Transverse colon (tissue), 4 donors: Measurements from ENCODE around the gene DHCR7. TPM values are rescaled to one million over a fixed set of nuclear protein-coding genes. Genes with fewer than 3 reads are reported as not detected.

Experiments
- DNase-seq: peaks from one replicate; pipeline ENCODE4 v3.0.0-alpha.2; 2019
- H3K27ac ChIP-seq, 4 donors: fragments of 200-600 bp; sonication (generic); 2 replicates each; pipeline ENCODE4 v1.5.1; 2016 to 2018; ENCODE audit warnings: inconsistent platforms in 4 of 4
- H3K27me3 ChIP-seq: fragments of 200-600 bp; sonication (generic); 2 replicates; pipeline ENCODE4 v1.5.1; 2017; ENCODE audit warnings: inconsistent platforms
- H3K36me3 ChIP-seq, 4 donors: fragments of 200-600 bp; sonication (generic); 2 replicates each; pipeline ENCODE4 v1.5.1; 2017 to 2019; ENCODE audit warnings: inconsistent platforms in 4 of 4
- H3K4me1 ChIP-seq, 4 donors: fragments of 200-600 bp; sonication (generic); 2 replicates each; pipeline ENCODE4 v1.5.1; 2017 to 2020; ENCODE audit warnings: inconsistent platforms in 4 of 4
- H3K4me3 ChIP-seq, 4 donors: fragments of 200-600 bp; sonication (generic); 1 replicate in 1 of 4; 2 replicates in 3 of 4; pipeline versions ENCODE4 v1.5.1 to v1.6.1; 2017 to 2019; ENCODE audit warnings: inconsistent platforms in 4 of 4
- H3K9me3 ChIP-seq, 2 donors: fragments of 200-600 bp; sonication (generic); 2 replicates each; pipeline ENCODE4 v1.5.1; 2017 to 2019; ENCODE audit warnings: inconsistent platforms in 2 of 2
- EP300 ChIP-seq: sonication (generic); formaldehyde crosslinking; IDR thresholded peaks from one replicate; pipeline ENCODE4 v1.6.1; 2017; ENCODE audit warnings: antibody characterized with exemption, low read depth
- POLR2A ChIP-seq: fragments of 450-650 bp; IDR thresholded peaks from one replicate; pipeline ENCODE4 v1.6.1; 2016; ENCODE audit warnings: antibody characterized with exemption, mild to moderate bottlenecking, moderate library complexity
- POLR2AphosphoS5 ChIP-seq, 3 donors: sonication (generic); formaldehyde crosslinking; IDR thresholded peaks; one replicate each; pipeline ENCODE4 v1.6.1; 2016; ENCODE audit warnings: antibody characterized with exemption in 3 of 3
- WGBS, 2 donors: methylation state at CpG; one replicate each; pipeline ENCODE4 v1.1.5; 2018; ENCODE audit warnings: low coverage in 1 of 2; 5-methylcytosine and 5-hydroxymethylcytosine counted together
- in situ Hi-C, 4 donors: fragments of 200-750 bp; cut with MboI; loops; one replicate each; pipeline versions ENCODE4 v1.15.0 to v1.15.1; 2017; ENCODE audit warnings: low sequenced_read_pairs in 3 of 4, low pct_ligation_motif_present in 1 of 4, low pct_unique_long_range_greater_than_20kb in 1 of 4
- intact Hi-C: fragments of 100-400 bp; cut with DNase I; formaldehyde crosslinking; loops from one replicate; pipeline ENCODE4 v1.15.1; 2023; ENCODE audit warnings: low total_unique reads
- total RNA-seq, 4 donors: library from RNA; depleted of rRNA; stranded (reverse); fragments of >200 nt; gene quantifications; one replicate each; pipeline ENCODE4 v1.1.0, GENCODE V29; 2016
- TF ChIP-seq, protein P1 (sequence below), 5 experiments: fragments of 200-600 bp in 3 of 5; fragments of 450-650 bp in 2 of 5; sonication (generic) in 3 of 5; IDR thresholded peaks; 1 replicate in 2 of 5; 2 replicates in 3 of 5; pipeline ENCODE4 v1.5.1; 2016 to 2017; ENCODE audit warnings: antibody characterized with exemption in 5 of 5, inconsistent platforms in 3 of 5, mild to moderate bottlenecking in 2 of 5, moderate library complexity in 1 of 5

Gene DHCR7
- total RNA-seq, 4 donors from 2014 or later, result 5.6 to 76.7 (median 31.5) TPM

GRCh38 chr11:71397961-71398360 is 50.2 kb downstream of the DHCR7 start:
- Histone ChIP-seq H3K4me1 (no peaks in the 10 kb centered on the region), H3K9me3 (no peaks in the 10 kb centered on the region), H3K36me3 (no peaks in the 10 kb centered on the region), H3K4me3 (no peak overlapping the region), H3K27me3 (no peaks in the 10 kb centered on the region), H3K27ac (no peak overlapping the region)
- TF ChIP-seq, protein P1, sequence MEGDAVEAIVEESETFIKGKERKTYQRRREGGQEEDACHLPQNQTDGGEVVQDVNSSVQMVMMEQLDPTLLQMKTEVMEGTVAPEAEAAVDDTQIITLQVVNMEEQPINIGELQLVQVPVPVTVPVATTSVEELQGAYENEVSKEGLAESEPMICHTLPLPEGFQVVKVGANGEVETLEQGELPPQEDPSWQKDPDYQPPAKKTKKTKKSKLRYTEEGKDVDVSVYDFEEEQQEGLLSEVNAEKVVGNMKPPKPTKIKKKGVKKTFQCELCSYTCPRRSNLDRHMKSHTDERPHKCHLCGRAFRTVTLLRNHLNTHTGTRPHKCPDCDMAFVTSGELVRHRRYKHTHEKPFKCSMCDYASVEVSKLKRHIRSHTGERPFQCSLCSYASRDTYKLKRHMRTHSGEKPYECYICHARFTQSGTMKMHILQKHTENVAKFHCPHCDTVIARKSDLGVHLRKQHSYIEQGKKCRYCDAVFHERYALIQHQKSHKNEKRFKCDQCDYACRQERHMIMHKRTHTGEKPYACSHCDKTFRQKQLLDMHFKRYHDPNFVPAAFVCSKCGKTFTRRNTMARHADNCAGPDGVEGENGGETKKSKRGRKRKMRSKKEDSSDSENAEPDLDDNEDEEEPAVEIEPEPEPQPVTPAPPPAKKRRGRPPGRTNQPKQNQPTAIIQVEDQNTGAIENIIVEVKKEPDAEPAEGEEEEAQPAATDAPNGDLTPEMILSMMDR (IDR thresholded peaks at IDR 0.05), result no peak
- 84% methylated on average over 16 of the region's 17 CpGs; no CpG with 5 or more reads in 1 of the 2 donors for WGBS, 2 donors
- in situ Hi-C loops (no loop called here), intact Hi-C loops (no loop called here)
- DNase-seq, result no peak

GRCh38 chr11:71397331-71397860 is 50.8 kb downstream of the DHCR7 start:
- Histone ChIP-seq H3K36me3 (no peaks in the 10 kb centered on the region), H3K27me3 (peaks cover 5% of the 10 kb centered on the region), H3K4me3 (no peak overlapping the region), H3K9me3 (no peaks in the 10 kb centered on the region), H3K4me1 (no peaks in the 10 kb centered on the region), H3K27ac (no peak overlapping the region)
- DNase-seq, result no peak
- in situ Hi-C loops (no loop called here), intact Hi-C loops (no loop called here)
- TF ChIP-seq, protein P1 (IDR thresholded peaks at IDR 0.05), result no peak
- TF ChIP-seq EP300 (no peak), POLR2AphosphoS5 (IDR thresholded peaks at IDR 0.05) (no peak), POLR2A (no peak)
- 99% methylated on average over 10 of the region's 10 CpGs; no CpG with 5 or more reads in 1 of the 2 donors for WGBS, 2 donors

DNA sequence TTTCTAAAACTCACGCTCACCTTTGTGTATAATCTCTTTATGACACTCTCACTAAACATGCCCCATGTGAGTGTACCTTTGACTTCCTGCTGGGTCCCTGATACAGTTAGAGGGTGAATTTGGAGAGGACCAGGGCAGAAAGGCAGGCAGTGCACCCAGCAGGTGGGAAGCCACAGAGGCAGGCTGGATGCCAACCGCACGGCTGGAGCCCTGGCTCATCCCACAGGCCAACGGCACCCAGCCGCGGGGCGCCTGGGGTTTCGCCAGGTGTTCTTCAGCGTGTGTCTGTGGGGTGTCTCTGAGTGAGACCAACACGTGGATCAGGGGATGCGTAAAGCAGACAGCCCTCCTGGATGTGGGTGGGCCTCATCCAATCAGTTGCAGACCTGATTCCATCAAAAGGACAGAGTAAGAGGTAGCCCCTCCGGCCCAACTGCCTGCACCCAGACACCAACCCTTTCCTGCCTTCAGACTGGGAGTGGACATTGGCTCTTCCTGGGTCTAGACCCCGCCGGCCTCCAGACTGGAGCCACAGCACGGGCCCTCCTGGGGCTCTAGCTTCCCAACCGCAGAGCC is 51.6 kb downstream of the DHCR7 start:
- in situ Hi-C loops (no loop called here), intact Hi-C loops (no loop called here)
- Histone ChIP-seq H3K36me3 (no peaks in the 10 kb centered on the region), H3K4me1 (no peaks in the 10 kb centered on the region), H3K27me3 (peaks cover 11% of the 10 kb centered on the region), H3K4me3 (no peak overlapping the region), H3K9me3 (no peaks in the 10 kb centered on the region), H3K27ac (no peak overlapping the region)
- 70% methylated on average over 16 of the region's 16 CpGs; no CpG with 5 or more reads in 1 of the 2 donors for WGBS, 2 donors
- TF ChIP-seq POLR2AphosphoS5 (IDR thresholded peaks at IDR 0.05) (no peak), EP300 (no peak), POLR2A (no peak)
- DNase-seq, result no peak

DNA sequence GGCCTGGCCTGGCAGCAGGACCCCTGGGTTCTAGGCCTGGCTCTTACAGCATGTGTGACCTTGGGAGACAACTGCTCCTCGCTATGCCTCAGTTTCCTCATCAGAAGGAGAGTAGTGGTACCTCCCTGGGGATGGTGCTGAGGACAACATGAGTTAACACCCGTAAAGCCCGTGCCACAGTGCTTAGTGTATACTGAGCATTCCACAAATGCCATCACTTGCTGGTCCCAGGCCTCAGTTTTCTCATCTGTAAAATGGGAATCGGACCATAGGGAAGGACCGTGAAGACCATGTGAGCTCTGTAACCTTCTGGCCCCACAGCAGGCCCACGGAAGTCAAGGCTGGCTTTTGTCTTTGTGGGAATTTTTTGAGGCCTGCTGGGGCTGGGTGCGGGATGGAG is 52.4 kb downstream of the DHCR7 start:
- in situ Hi-C loops, result no loop called here

More for the DNA sequence above, 52.4 kb downstream of the DHCR7 start:
- TF ChIP-seq POLR2A (no peak), EP300 (no peak), POLR2AphosphoS5 (IDR thresholded peaks at IDR 0.05) (no peak)
- TF ChIP-seq, protein P1 (IDR thresholded peaks at IDR 0.05), result no peak
- intact Hi-C loops, result no loop called here
- no peak overlapping the region for H3K4me3 ChIP-seq
- DNase-seq, result no peak
- peaks cover 14% of the 10 kb centered on the region for H3K27me3 ChIP-seq
- H3K4me1 ChIP-seq, result no peaks in the 10 kb centered on the region
- no peaks in the 10 kb centered on the region for H3K36me3 ChIP-seq
- no peak overlapping the region for H3K27ac ChIP-seq
- 90% methylated on average over 7 of the region's 7 CpGs; no CpG with 5 or more reads in 1 of the 2 donors for WGBS, 2 donors
- no peaks in the 10 kb centered on the region for H3K9me3 ChIP-seq
